GM18870 (cell line): ENCODE data around the gene ITGB2.

Experiments used
- ATAC-seq: cut with Tn5 transposase; IDR thresholded peaks from one replicate; pipeline ENCODE4 v1.9.1; 2021; ENCODE audit warnings: moderate library complexity; ENCODE audit not compliant: unreplicated experiment

The ITGB2 gene

GRCh38 chr21:44871576-44872269 lies 49.0 kb downstream of the ITGB2 start:
- no peak for ATAC-seq

DNA sequence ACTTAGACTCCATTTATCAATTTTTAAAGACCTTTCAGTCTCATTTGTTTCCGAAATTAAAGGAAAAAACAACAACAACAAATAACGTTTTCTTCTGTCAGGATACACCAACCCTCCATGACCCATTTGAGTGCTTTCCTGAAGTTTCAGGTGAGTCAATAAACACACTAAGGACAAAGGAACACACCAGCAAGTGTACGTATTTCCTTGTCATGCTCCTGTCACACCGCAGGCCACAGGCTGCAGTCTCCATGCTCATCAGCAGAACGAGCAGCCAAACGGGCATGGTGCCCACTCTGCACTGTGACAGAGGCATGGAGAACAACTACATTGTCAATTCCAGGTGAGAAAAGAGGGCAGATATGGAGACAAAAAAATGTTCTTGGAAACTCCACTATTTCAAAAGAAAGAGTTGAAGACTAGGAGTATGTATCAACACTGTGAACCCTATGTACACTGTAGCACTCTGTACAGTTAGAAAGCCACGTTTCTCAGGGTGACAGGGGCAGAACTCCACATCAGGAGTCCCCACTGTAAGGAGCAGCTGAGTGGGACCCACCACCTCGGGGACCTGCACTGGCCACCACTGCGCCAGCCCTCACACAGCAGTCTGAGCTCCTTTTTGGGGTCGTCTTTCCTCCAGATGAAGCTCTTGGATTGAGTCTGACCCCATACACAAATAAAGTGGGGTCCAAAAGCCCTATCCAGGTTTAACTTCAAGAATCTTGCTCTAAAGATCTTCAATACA lies 49.8 kb downstream of the ITGB2 start:
- ATAC-seq, result no peak

DNA sequence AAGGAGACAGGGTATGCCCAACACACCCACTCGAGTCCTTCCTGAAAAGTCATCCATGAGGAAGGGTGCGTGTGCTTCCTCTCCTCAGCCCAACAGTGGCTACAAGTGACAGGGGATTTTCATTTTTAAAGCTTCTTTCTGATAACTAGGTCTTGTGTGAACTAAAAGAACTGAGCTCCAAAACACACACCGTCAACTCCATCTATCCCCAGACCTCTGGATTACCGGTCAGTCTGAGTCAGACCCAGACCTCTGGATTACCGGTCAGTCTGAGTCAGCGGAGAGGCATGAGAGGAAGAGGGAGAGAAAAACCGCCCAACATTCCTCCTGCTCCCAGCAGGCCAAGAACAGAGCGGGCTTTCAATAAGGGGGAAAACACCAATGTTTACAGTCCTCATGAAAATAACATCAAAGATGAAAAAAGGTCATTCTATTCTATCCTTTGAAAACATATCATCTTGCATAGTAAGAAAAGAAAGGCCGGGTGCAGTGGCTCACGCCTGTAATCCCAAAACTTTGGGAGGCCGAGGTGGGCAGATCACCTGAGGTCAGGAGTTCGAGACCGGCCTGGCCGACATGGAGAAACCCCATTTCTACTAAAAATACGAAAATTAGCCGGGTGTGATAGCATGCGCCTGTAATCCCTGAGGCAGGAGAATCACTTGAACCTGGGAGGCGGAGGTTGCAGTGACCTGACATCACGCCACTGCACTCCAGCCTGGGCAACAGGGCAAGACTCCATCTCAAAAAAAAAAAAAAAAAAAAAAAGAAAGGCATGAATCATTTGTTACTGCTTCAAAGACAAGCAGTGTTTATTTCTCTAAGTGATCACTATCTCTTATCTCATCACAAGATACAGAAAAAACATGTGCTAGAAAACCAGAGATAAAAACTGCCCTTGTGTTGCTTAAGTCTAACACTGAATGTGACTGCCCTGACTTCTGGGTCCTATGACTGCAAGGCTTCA lies 50.6 kb downstream of the ITGB2 start:
- no peak for ATAC-seq

GRCh38 chr21:44868707-44869106 lies 52.0 kb downstream of the ITGB2 start:
- no peak for ATAC-seq

GRCh38 chr21:44867999-44868700 lies 52.5 kb downstream of the ITGB2 start:
- ATAC-seq, result no peak

DNA sequence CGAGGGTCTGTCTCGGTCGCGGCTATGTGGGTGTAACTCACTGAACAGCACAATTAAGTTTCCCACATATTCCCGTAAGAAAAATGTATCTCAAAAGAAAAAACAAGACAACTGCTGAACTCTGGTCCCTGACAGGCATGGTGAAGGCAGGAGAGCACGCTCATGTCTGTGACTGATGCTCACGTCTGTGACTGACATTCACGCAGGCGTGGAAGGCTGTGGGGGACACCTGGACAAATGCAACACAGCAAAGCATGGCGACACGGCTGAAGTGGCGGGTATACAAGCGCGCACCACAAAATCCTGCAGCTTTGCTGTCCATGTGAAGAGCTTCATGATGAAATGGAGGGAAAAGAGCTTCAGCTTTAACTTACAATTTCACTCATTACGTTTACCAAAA lies 53.2 kb downstream of the ITGB2 start:
- ATAC-seq, result no peak

DNA sequence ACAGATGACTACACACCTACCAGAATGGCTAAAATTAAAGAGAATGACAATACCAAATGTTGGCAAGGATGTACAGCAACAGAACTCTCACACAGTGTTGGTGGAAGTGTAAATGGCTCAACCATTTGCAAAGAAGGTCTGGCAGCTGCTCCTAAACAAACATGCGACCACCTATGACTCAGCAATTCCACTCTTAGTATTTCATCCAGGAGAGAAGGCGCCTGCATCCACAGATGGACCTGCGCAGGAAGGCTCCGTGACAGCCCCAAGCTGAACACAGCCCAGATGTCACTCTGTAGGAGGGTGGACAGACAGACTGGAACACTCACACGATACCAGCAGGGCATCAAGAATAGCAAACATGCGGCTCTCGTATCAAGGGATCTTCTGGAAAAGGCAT lies 53.9 kb downstream of the ITGB2 start:
- no peak for ATAC-seq

DNA sequence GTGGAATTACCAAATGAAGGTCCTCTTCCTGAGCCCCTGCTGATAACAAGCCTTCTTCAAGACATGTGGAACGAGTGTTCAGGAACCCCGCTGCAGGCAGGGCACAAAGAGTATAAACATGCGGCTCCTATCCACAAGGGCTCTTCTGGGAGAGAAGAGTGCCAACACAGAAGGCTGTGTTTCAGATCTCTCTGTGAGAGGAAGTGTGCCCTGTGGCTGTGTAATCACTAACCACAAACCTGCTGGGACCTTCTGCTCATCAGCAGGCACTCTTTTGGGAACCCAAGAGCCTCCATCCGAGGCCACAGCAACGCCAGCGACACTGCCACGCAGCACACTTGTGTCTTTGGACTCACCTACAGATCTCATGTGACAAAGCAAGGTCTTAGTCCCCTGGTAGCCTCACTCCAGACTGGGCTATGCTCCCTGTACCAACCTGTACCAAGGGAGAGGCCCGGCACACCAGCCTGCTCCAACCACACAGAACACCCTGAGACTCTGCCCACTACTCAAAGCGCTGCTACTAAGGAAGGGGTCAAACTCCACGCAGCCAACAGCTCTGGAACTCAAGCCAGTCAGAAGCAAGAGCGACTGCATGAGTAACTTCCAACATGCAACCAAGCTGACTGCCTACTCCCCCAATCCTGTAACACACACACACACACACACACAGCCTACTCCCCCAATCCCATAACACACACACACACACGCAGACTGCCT lies 55.0 kb downstream of the ITGB2 start:
- no peak for ATAC-seq

- ATAC-seq, result no peak
Measured at GRCh38 chr21:44862869-44863685, 57.6 kb downstream of the ITGB2 start.

GRCh38 chr21:44858791-44859190 lies 61.9 kb downstream of the ITGB2 start:
- ATAC-seq, result no peak

DNA sequence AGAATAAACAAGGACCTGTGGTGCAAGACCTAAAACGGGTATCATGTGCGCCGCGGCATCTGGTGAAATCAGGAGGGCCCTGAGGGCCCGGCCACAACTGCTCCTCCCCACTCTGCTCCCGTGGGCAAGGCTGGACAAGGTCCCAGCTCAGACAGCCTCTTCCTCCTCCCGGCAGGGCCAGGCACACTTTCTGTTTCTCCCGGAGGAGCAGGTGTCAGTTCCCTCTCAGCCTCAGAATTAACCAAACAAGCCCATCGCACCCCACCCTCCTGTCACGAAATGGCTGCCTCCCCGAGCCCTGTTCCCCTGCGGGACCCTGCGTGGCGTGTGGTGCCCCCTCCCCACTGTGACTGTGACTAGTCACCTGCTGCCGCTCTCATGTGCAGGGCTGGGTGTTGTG lies 62.4 kb downstream of the ITGB2 start:
- ATAC-seq, result no peak

DNA sequence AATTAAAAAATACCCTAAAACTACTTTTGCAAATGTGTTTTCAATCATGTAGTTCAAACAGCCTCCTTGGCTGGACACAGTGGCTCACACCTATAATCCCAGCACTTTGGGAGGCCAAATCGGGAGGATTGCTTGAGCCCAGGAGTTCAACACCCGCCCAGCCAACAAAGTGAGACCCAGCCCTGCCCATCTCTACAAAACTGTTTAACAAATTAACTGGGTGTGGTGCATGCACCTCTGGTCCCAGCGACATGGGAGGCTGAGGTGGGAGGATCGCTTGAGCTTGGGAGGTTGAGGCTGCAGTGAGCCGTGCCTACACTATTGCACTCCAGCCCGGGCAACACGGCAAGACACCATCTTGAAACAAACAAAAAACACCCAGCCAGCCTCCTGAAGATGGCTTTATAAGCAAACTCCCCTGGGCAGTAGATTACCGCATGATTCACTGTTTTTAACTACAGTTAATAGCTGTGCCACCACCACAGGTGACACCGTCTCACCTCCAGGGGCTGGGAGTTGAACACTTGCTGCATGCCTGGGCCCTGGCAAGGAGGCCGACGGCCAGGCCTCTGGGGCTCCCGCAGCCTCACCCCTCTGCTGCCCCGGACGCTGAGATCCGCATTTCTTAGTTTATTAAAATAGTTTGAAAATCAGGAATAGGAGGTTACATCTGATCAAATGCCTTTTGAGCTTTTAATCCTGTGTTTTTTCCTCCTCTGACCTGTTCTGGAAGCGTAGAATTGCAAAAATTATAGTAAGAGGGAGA lies 63.4 kb downstream of the ITGB2 start:
- ATAC-seq, result no peak

DNA sequence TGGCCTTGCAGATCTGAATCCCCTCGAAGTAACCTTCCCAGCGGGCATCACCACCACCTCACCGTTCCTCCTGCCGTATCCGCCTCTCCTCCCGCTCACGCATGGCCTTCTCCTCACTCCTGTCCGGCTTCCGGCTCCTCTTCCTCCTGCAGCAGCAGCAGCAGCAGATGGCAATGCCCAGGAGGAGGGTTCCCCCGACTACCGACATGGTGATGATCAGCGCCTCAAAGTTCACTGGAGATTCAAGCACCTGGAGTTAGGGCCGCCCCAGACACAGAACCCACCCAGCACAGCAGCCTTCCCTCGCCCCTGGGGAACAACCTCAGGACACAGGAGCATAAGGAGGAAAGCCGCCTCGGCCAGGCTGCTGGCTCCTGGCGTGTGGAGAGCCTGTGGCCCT lies 64.6 kb downstream of the ITGB2 start:
- ATAC-seq, result no peak

DNA sequence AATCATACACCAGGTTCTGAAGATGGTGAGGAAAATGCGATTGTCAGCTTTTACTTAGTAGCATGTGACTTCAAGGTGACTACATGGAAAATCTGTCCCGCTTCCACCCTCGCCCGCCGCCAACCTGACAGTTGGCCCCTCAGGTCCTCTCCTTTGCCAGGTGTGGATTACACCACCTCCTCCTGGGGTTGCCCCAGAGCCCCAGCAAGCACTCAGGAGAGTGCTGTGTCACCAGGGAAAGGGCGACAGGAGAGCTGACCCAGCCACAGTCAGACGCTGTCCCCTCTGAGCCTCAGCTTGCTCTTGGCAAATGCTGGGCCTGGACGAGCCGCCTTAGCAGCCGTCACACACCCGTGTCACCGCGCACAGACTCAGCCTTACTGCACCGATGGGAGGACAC lies 65.1 kb downstream of the ITGB2 start:
- no peak for ATAC-seq

DNA sequence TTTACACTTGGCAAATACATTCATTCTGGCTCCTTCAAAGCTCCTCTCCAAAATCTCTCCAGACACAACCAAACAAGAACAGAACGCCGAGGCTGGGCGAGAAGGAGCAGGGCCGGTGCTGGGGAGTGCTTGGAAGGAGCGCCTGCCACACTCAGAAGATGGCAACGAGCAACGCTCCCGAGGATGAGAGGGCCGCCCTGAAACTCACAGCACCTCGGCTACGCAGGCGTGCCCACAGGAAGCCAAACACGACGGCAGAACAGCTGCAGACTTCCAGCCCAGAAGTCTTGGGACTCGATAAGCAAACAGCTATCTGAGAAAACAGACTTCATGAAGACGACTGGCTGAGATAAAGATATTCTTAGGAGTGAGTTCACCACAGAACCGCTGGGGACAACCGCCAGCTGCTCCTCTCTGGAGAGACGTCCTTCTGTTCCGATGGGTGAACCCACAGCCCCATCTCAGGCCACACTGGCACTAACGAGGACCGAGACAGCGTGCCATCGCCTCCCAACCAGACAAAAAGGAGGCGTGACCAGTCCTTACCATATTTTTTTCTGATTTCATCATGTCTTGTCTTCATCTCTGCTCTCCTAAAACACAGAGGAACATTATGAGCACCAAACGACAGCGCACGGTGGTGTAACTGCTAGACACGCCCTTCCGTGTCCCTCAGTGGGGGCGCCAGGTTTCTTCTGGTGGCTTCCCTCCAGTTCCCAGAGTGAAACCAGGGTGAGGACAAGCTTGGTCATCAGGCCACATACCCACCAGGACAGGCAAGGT lies 65.8 kb downstream of the ITGB2 start:
- no peak for ATAC-seq

DNA sequence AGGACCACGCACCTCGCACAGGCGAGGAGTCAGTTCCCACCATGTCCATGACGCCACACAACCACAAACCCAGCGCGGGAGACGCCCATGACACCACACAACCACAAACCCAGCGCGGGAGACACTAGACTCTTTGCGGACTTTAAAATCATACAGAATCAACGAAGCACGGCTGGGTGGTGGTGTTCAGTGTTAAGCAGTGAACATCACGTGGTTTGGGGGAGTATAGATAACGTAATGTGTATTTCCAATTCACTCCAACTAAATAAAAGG lies 66.4 kb downstream of the ITGB2 start:
- ATAC-seq, result no peak

DNA sequence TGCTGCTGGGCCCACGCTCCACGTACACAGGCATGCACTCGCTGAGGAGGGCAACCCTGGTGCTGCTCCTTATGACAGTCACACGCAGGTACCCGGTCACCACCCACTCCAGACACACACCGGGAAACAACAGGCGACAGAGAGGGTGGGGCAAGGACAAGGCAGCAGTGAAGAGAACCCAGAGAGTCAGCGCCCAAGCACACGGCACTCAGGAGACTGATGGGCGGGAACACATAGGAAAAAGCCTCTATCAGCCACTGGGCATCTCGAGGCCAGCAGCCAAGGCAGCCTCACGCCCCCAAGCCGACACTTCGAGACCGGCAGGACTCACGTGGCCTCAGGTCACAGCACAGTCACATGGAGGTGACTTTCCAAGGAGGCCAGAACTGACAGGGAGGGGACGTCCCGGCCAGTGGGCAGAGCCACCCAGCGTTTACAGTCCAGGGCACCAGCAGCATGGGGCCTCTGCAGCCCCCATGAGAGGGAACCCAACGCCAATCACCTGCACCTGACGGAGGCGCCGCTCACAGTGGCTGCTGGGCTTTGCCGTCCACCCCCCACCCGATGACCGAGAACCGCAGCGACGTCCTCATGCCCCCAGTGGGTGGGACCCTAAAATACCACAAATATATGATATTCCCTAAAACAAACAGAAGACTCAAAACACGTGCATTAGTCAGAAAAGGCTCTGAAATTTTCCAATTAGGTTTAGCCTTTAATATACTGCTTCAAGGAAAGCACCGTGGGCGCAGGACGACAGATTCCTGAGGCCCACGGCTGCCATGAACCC lies 66.9 kb downstream of the ITGB2 start:
- ATAC-seq, result no peak
